Measurements from ENCODE around the gene METTL22.

METTL22 gene

GRCh38 chr16:8595783-8596182, 25.7 kb upstream of the METTL22 start:
- H3K9me3 ChIP-seq (replicated peaks in 1 of 2; ENCODE audit: control insufficient read depth in 2 of 2, insufficient read depth in 1 of 2, low read depth in 1 of 2, low read length in 2 of 2), result peaks cover 0 to 2% of the 10 kb centered on the region in 2 donors
- H3K23ac ChIP-seq (ENCODE audit: low read depth, low read length, poor library complexity), result no peak overlapping the region
- H4K8ac ChIP-seq (ENCODE audit: low read depth, low read length), result no peak overlapping the region
- no peak overlapping the region for H2AK5ac ChIP-seq (ENCODE audit: low read depth, low read length)
- no peak overlapping the region for H3K18ac ChIP-seq (ENCODE audit: low read length)
- no peak overlapping the region for H3K14ac ChIP-seq (ENCODE audit: low read length)
- H3K79me1 ChIP-seq (ENCODE audit: low read depth, low read length), result no peaks in the 10 kb centered on the region
- H3K4me1 ChIP-seq (ENCODE audit: control insufficient read depth in 2 of 2, insufficient read depth in 1 of 2, low read depth in 1 of 2, low read length in 2 of 2), result no peaks in the 10 kb centered on the region
- no peak overlapping the region for H4K91ac ChIP-seq (ENCODE audit: low read depth, low read length, poor library complexity)
- no peak overlapping the region for H2BK15ac ChIP-seq (ENCODE audit: low read length)
- H2BK5ac ChIP-seq (ENCODE audit: low read length), result no peak overlapping the region
- H3K27ac ChIP-seq (replicated peaks; ENCODE audit: low read length), result no peak overlapping the region
- H3K9ac ChIP-seq (ENCODE audit: low read depth, low read length, poor library complexity), result no peak overlapping the region
- H3K4ac ChIP-seq (ENCODE audit: low read length), result no peak overlapping the region
- peaks cover 0 to 17% (median 2%) of the 10 kb centered on the region in 3 experiments for H3K27me3 ChIP-seq (ENCODE audit: control insufficient read depth in 3 of 3, insufficient read depth in 3 of 3, low read depth in 1 of 3, low read length in 3 of 3)
- H2BK12ac ChIP-seq (ENCODE audit: low read length), result no peak overlapping the region
- no peak overlapping the region for H2AFZ ChIP-seq (ENCODE audit: low read length)
- H2BK120ac ChIP-seq (ENCODE audit: low read depth, low read length), result no peak overlapping the region
- no peak for DNase-seq (ENCODE audit: low spot score)
- no peak overlapping the region for H3K4me3 ChIP-seq (ENCODE audit: low read length in 2 of 2)
- no CpG with 5 or more reads among the region's 5 CpGs for WGBS, 2 donors (ENCODE audit: extremely low coverage in 2 of 2, insufficient read length in 2 of 2, insufficient replicate concordance in 1 of 2)
- no peak overlapping the region for H3K4me2 ChIP-seq (ENCODE audit: insufficient read depth, low read length, poor library complexity, severe bottlenecking)
- H3K36me3 ChIP-seq (replicated peaks in 1 of 2; ENCODE audit: control insufficient read depth in 2 of 2, insufficient read depth in 2 of 2, low read length in 2 of 2), result no peaks in the 10 kb centered on the region

- no peak overlapping the region for H3K27ac ChIP-seq (replicated peaks; ENCODE audit: low read length)
- no peaks in the 10 kb centered on the region for H3K36me3 ChIP-seq (replicated peaks in 1 of 2; ENCODE audit: control insufficient read depth in 2 of 2, insufficient read depth in 2 of 2, low read length in 2 of 2)
- H2BK12ac ChIP-seq (ENCODE audit: low read length), result no peak overlapping the region
- H3K4me1 ChIP-seq (ENCODE audit: control insufficient read depth in 2 of 2, insufficient read depth in 1 of 2, low read depth in 1 of 2, low read length in 2 of 2), result no peaks in the 10 kb centered on the region
- no peaks in the 10 kb centered on the region for H3K79me1 ChIP-seq (ENCODE audit: low read depth, low read length)
- no peak overlapping the region for H4K8ac ChIP-seq (ENCODE audit: low read depth, low read length)
- H3K9me3 ChIP-seq (replicated peaks in 1 of 2; ENCODE audit: control insufficient read depth in 2 of 2, insufficient read depth in 1 of 2, low read depth in 1 of 2, low read length in 2 of 2), result no peaks in the 10 kb centered on the region
- H2BK15ac ChIP-seq (ENCODE audit: low read length), result no peak overlapping the region
- no peak overlapping the region for H2BK120ac ChIP-seq (ENCODE audit: low read depth, low read length)
- WGBS, 2 donors (ENCODE audit: extremely low coverage in 2 of 2, insufficient read length in 2 of 2, insufficient replicate concordance in 1 of 2), result no CpG with 5 or more reads among the region's 1 CpG
- H3K18ac ChIP-seq (ENCODE audit: low read length), result no peak overlapping the region
- no peak overlapping the region for H2AK5ac ChIP-seq (ENCODE audit: low read depth, low read length)
- no peak overlapping the region for H2BK5ac ChIP-seq (ENCODE audit: low read length)
- H3K4ac ChIP-seq (ENCODE audit: low read length), result no peak overlapping the region
- H3K9ac ChIP-seq (ENCODE audit: low read depth, low read length, poor library complexity), result no peak overlapping the region
- peaks cover 0 to 15% (median 0%) of the 10 kb centered on the region in 3 experiments for H3K27me3 ChIP-seq (ENCODE audit: control insufficient read depth in 3 of 3, insufficient read depth in 3 of 3, low read depth in 1 of 3, low read length in 3 of 3)
- H3K4me2 ChIP-seq (ENCODE audit: insufficient read depth, low read length, poor library complexity, severe bottlenecking), result no peak overlapping the region
- no peak overlapping the region for H3K4me3 ChIP-seq (ENCODE audit: low read length in 2 of 2)
- H3K14ac ChIP-seq (ENCODE audit: low read length), result no peak overlapping the region
- DNase-seq (ENCODE audit: low spot score), result no peak
- no peak overlapping the region for H2AFZ ChIP-seq (ENCODE audit: low read length)
- H4K91ac ChIP-seq (ENCODE audit: low read depth, low read length, poor library complexity), result no peak overlapping the region
- no peak overlapping the region for H3K23ac ChIP-seq (ENCODE audit: low read depth, low read length, poor library complexity)
These were observed 24.9 kb upstream of the METTL22 start for GRCh38 chr16:8596581-8596980.

- Histone ChIP-seq H2BK120ac (ENCODE audit: low read depth, low read length) (no peak overlapping the region), H3K4me1 (ENCODE audit: control insufficient read depth in 2 of 2, insufficient read depth in 1 of 2, low read depth in 1 of 2, low read length in 2 of 2) (no peaks in the 10 kb centered on the region), H3K23ac (ENCODE audit: low read depth, low read length, poor library complexity) (no peak overlapping the region), H4K8ac (ENCODE audit: low read depth, low read length) (no peak overlapping the region), H3K18ac (ENCODE audit: low read length) (no peak overlapping the region), H3K14ac (ENCODE audit: low read length) (no peak overlapping the region), H2BK12ac (ENCODE audit: low read length) (no peak overlapping the region), H3K9me3 (replicated peaks in 1 of 2; ENCODE audit: control insufficient read depth in 2 of 2, insufficient read depth in 1 of 2, low read depth in 1 of 2, low read length in 2 of 2) (no peaks in the 10 kb centered on the region), H4K91ac (ENCODE audit: low read depth, low read length, poor library complexity) (no peak overlapping the region), H3K4me3 (ENCODE audit: low read length in 2 of 2) (no peak overlapping the region), H3K9ac (ENCODE audit: low read depth, low read length, poor library complexity) (no peak overlapping the region), H3K4me2 (ENCODE audit: insufficient read depth, low read length, poor library complexity, severe bottlenecking) (no peak overlapping the region), H2AFZ (ENCODE audit: low read length) (no peak overlapping the region), H2BK5ac (ENCODE audit: low read length) (no peak overlapping the region), H2AK5ac (ENCODE audit: low read depth, low read length) (no peak overlapping the region), H2BK15ac (ENCODE audit: low read length) (no peak overlapping the region), H3K36me3 (replicated peaks in 1 of 2; ENCODE audit: control insufficient read depth in 2 of 2, insufficient read depth in 2 of 2, low read length in 2 of 2) (no peaks in the 10 kb centered on the region), H3K27me3 (ENCODE audit: control insufficient read depth in 3 of 3, insufficient read depth in 3 of 3, low read depth in 1 of 3, low read length in 3 of 3) (peaks cover 0 to 6% (median 0%) of the 10 kb centered on the region in 3 experiments), H3K4ac (ENCODE audit: low read length) (no peak overlapping the region), H3K27ac (replicated peaks; ENCODE audit: low read length) (no peak overlapping the region), H3K79me1 (ENCODE audit: low read depth, low read length) (no peaks in the 10 kb centered on the region)
- WGBS, 2 donors (ENCODE audit: extremely low coverage in 2 of 2, insufficient read length in 2 of 2, insufficient replicate concordance in 1 of 2), result no CpG with 5 or more reads among the region's 11 CpGs
- no peak for DNase-seq (ENCODE audit: low spot score)
These were observed 21.2 kb upstream of the METTL22 start for GRCh38 chr16:8600144-8600775.

GRCh38 chr16:8605554-8605953, 15.9 kb upstream of the METTL22 start:
- no peaks in the 10 kb centered on the region for H3K4me1 ChIP-seq (ENCODE audit: control insufficient read depth in 2 of 2, insufficient read depth in 1 of 2, low read depth in 1 of 2, low read length in 2 of 2)
- H2AK5ac ChIP-seq (ENCODE audit: low read depth, low read length), result no peak overlapping the region
- no peak overlapping the region for H3K23ac ChIP-seq (ENCODE audit: low read depth, low read length, poor library complexity)
- no peak overlapping the region for H3K9ac ChIP-seq (ENCODE audit: low read depth, low read length, poor library complexity)
- H3K36me3 ChIP-seq (replicated peaks in 1 of 2; ENCODE audit: control insufficient read depth in 2 of 2, insufficient read depth in 2 of 2, low read length in 2 of 2), result no peaks in the 10 kb centered on the region
- H3K27ac ChIP-seq (replicated peaks; ENCODE audit: low read length), result no peak overlapping the region
- no peaks in the 10 kb centered on the region for H3K79me1 ChIP-seq (ENCODE audit: low read depth, low read length)
- peaks cover 0 to 19% (median 0%) of the 10 kb centered on the region in 3 experiments for H3K27me3 ChIP-seq (ENCODE audit: control insufficient read depth in 3 of 3, insufficient read depth in 3 of 3, low read depth in 1 of 3, low read length in 3 of 3)
- no peak overlapping the region for H2BK5ac ChIP-seq (ENCODE audit: low read length)
- no peak overlapping the region for H4K91ac ChIP-seq (ENCODE audit: low read depth, low read length, poor library complexity)
- no peak overlapping the region for H3K4me3 ChIP-seq (ENCODE audit: low read length in 2 of 2)
- H3K4me2 ChIP-seq (ENCODE audit: insufficient read depth, low read length, poor library complexity, severe bottlenecking), result no peak overlapping the region
- no peak overlapping the region for H2BK12ac ChIP-seq (ENCODE audit: low read length)
- H2BK15ac ChIP-seq (ENCODE audit: low read length), result no peak overlapping the region
- H3K18ac ChIP-seq (ENCODE audit: low read length), result no peak overlapping the region
- no peak for DNase-seq (ENCODE audit: low spot score)
- no peak overlapping the region for H3K14ac ChIP-seq (ENCODE audit: low read length)
- H3K9me3 ChIP-seq (replicated peaks in 1 of 2; ENCODE audit: control insufficient read depth in 2 of 2, insufficient read depth in 1 of 2, low read depth in 1 of 2, low read length in 2 of 2), result no peaks in the 10 kb centered on the region
- H2BK120ac ChIP-seq (ENCODE audit: low read depth, low read length), result no peak overlapping the region
- H4K8ac ChIP-seq (ENCODE audit: low read depth, low read length), result no peak overlapping the region
- H3K4ac ChIP-seq (ENCODE audit: low read length), result no peak overlapping the region
- no peak overlapping the region for H2AFZ ChIP-seq (ENCODE audit: low read length)

Measured in neuronal stem cell (in vitro differentiated cells).